Cortex of kidney (tissue), 1 donor: ENCODE measurements around the gene DNAJC22.
"Not testable (repeated sequence)": the region's sequence is repeated elsewhere in the genome, so short reads cannot be mapped to it uniquely, and the experiment has no call there.

Source experiments
- DNase-seq: peaks from one replicate; lab custom pipeline; 2025; lab: John Stamatoyannopoulos, UW

The DNAJC22 gene

GRCh38 chr12:49331380-49332222 lies 15.1 kb upstream of the DNAJC22 start:
- no peak for DNase-seq

GRCh38 chr12:49332441-49332861 lies 14.2 kb upstream of the DNAJC22 start:
- DNase-seq = no peak

DNA sequence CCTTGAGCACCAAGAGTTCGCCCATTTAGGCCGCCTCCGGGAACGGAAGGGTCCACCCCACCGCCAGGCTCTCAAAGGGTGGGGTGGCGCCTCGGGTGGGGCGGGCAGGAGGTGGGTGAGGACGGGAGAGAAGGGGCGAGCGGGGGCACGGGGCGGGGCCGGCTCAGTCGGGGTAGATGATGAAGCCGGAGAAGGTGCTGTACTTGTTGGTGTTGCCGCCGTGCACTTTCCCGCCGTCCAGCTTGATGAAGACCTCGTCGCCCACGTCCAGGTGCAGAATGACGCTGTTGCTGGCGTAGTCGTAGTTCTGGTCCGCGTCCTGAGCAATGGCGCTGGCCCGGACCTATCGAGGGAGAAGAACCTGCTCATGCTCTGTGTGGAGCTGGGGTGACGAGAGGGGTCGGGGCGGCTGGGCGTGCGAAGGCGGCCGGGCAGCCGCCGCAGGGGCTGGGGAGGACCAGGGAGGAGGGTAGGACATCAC lies 13.8 kb upstream of the DNAJC22 start:
- no peak for DNase-seq

DNA sequence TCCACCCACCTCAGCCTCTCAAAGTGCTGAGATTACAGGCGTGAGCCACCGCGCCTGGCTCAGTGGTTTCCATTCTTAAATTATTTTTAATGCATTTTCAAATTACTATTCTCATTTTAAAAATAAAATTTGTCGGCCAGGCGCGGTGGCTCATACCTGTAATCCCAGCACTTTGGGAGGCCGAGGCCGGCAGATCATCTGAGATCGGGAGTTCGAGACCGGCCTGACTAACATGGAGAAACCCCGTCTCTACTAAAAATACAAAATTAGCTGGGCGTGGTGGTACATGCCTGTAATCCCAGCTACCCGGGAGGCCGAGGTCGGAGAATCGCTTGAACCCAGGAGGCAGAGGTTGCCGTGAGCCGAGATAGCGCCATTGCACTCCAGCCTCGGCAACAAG lies 12.9 kb upstream of the DNAJC22 start:
- not testable (repeated sequence) for DNase-seq

- DNase-seq = no peak
Observed at GRCh38 chr12:49334226-49334625, 12.5 kb upstream of the DNAJC22 start.

DNA sequence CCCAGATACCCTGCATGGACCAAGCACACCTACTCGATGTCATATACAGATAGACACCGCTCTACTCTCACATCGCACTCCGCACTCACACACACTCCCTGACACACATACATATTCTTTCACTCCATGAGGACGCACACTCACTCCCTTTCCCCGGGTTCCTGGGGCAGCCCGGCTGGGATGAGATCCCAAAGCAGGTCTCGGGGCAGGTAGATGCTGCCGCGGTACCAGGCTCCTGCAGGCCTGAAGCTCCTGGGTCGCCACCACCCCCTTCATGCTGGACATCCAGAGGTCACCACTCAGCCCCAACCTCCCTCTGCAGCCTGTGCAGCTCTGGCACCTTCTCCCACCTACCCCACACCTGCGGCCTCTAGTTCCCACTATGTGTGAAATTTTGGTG lies 12.0 kb upstream of the DNAJC22 start:
- DNase-seq = no peak

GRCh38 chr12:49335118-49335954 lies 11.4 kb upstream of the DNAJC22 start:
- no peak for DNase-seq

GRCh38 chr12:49335955-49336644 lies 10.6 kb upstream of the DNAJC22 start:
- no peak for DNase-seq

DNA sequence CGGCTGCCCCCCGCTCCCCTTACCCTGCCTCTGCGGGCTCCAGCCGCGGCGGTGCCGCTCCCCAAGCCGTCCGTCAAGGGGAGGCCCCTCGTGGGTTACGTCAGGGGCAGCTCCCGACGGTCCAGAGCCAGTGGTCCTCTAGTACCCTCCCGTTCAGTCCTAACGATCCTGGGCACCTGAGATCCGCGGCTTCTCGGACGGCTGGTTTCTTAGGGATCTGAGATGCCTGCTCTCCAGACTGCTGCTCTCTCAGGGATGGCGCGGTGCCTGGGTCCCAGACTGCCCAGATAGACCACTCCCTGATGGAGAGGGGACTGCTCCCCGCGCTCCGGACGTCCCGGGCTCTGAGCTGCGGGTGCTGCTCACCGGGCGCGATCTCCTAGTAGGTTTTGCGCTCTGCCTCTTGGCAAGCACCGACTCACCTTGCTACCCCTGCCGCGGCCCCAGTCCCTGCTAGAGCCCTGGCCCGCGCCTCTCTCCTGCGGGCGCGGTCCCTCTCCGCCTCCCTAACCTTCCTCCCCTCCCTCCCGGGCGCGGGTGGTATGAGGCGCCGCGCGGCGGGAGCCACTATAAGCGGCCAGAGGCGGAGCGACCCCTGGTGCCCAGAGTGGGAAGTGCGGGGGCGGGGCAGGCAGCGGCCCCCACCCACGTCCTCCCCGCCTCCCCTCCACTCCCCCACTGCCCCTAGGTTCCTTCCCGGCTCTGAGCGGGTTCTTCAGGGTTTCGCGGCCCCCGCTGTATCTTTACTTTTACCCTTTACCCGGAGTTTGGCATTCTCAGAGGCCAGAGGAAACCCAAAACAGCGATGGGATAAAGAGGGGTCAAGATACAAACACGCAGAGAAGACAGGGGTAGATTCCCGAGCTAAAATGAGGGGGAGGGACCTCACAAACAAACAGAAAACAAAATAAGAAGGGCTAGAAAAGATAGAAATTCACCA lies 9.8 kb upstream of the DNAJC22 start, which contains the start of gene C1QL4:
Gene C1QL4, minus strand, starts transcription at position 544 of the 940 bp plus-strand sequence. CDS start 711 bp downstream, outside the sequence.
- DNase-seq = no peak

GRCh38 chr12:49338830-49339463 lies 7.7 kb upstream of the DNAJC22 start:
- DNase-seq = no peak

GRCh38 chr12:49339464-49339861 lies 7.2 kb upstream of the DNAJC22 start:
- DNase-seq = no peak

DNA sequence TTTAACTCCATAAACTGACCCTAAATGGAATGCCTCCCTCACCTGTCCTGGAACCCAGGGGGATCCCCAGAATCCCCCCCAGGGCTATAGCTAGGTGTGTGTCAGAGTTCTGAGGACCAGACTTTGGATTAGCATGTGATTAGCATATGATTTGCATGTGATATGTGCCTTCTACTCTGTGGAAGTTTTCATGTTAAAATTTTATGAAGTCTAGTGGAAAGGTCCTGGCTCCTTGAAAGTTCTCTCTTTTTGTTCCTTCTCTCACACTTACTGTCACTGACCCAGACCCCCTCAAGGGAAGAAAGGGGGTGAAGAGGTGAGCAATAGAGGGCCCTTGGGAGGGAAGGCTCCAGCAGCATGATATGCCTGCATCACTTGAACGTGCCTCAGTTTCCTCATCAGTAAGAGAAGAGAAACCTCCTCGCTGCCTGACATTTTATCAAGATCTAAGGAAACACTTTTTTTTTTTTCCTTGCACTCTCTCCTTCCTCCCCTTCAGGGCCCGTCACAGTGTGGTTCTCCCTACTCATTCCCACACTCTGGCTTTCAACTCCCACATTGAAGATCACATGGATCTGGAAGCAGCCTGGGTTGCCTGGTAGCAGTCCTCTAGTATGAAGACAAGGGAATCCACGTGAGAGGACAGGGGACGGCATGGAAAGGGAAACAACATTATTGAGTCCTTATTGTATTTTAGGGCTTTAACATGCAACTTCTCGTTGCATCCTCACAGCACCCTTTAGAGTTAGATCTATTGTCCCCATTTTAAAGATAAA lies 6.4 kb upstream of the DNAJC22 start:
- DNase-seq = no peak

DNA sequence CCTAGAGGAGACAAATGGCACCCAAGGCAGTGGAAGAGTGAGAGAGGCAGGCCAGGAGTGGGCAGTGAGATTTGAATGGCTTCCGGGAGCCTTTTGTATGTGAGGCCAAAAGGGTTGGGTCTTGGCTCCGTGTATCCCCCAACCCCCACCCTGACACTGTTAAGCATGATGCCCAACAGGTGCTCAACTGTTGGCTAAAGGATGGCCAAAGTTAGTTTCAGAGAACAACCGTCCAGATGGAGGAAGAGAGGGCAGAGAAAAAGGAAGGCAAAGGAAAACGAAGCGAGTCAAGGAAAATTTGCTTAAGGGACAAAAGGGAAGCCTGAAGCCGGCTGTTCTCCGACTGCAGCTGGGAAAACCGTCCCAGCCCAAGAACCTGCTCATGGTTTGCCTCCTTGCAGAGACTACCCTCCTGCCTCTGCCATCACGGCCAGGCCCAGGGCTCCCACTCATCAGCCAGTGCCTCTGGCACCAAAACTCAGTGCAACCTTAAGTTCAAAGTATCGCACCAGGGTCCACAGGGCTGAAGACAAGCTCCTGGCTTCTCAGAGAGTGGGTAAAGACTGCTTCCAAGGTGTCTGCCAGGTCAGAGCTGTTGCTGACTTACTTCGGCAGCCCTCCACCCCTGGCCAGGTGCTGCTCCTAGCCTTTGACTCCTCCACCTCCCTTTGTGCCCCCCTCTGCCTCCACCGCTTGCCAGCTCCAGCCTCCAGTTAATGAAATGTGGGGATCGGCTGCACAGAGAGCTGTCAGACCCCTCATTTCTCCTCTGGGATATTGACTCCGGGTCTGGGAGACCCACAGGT lies 5.5 kb upstream of the DNAJC22 start:
- no peak for DNase-seq

GRCh38 chr12:49341777-49342065 lies 5.0 kb upstream of the DNAJC22 start:
- DNase-seq = no peak

GRCh38 chr12:49342066-49342913 lies 4.4 kb upstream of the DNAJC22 start:
- no peak for DNase-seq

DNA sequence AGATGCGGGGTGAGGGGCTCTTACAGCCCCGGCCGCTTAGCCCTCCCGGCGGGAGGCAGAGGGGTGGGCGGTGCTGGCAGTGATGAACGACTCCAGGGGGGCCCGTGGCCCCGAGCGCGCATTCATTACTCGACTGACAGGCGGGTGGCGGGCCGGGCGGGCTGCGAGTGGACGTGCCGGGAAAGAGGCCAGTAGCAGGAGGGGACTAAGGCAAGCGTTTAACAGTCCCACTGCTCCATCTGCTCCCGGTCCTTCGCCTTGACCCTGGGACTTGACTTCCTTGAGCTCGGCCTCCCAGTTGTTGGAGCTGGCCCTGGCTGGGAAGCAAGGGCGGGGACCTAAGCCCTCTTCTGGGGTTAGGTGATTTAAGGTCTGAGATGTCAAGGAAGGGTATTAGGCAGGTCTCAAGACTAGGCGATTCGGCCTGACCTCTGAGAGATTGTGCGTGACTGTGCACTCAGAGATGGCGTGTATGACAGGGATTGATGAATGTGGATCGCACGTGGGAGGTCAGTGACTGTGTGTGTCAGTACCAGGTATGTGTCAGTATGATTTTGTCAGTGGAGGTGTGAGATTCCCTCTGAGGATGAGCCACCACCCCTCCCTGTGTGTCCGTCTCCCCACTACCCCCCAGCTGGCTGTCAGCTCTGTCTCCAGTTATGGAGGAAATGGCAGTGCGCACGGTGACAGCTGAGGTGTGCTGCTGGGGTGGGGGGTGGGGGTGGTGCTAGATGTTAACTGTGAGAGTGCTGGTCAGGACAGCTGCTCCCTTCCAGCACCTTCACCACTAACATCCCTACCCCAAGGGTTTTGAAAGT lies 3.6 kb upstream of the DNAJC22 start:
- no peak for DNase-seq

- no peak for DNase-seq
Observed at GRCh38 chr12:49344486-49345050, 2.1 kb upstream of the DNAJC22 start.
